HG03066 (cell line): ENCODE results near the gene PRAMEF26.
"Not testable (repeated sequence)": the region's sequence is repeated elsewhere in the genome, so short reads cannot be mapped to it uniquely, and the experiment has no call there.

Source experiments
- ATAC-seq: cut with Tn5 transposase; IDR thresholded peaks from one replicate; pipeline ENCODE4 v1.9.1; 2021; ENCODE audit warnings: low read depth; ENCODE audit not compliant: unreplicated experiment

The PRAMEF26 gene

GRCh38 chr1:13155909-13156308, at the start of gene PRAMEF26:
TSS of gene PRAMEF26 (minus strand) at chr1:13156009. CDS start at chr1:13153095, 2,914 bp downstream.
- ATAC-seq = not testable (repeated sequence)

- not testable (repeated sequence) for ATAC-seq
Observed at GRCh38 chr1:13201309-13201708, 45.5 kb upstream of the PRAMEF26 start, which contains the start of gene PRAMEF13. TSS of gene PRAMEF13 (minus strand) at chr1:13201409. CDS start at chr1:13199589, 1,820 bp downstream.

DNA sequence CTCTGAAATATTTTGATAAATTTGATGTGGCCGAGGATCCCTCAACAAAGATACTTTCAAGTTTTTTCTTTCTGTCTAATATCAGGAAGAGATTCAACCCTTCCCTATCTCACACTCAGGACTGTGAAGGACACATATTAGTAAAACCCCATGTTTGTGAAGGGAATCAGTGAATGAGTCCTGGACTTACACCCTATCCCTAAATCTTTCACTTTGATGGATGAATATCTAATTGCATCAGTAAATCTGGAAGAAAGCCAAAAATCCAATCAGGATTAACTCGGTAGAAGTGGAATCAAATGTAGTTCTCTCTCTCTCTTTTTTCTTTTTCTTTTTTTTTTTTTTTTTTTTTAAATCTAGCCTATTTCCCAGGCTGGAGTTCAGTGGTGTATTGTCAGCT, 15.7 kb upstream of the PRAMEF26 start, which contains the start of gene PRAMEF9:
Gene PRAMEF9 (plus strand): TSS at position 301 of the 400 bp plus-strand sequence. CDS start 3,433 bp downstream, outside the sequence.
- not testable (repeated sequence) for ATAC-seq

DNA sequence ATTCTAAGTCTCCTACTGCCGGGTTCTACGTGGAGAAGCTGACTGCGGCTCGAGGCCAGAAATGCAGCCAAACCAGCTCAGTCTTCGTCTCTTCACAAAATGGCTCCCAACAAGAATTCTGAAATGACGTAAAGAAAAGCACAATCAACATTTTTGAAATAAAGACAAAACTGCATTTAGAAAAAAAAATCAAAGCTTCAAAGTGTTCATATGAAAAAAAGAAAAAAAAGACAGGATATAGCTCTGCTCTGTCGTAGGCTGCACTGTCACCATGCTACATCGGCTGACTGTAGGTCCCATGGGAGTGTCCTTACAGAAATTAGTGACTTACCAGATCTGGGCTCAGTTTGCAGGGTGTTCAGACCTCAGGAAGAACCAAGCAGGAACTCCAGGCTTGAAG, 9.7 kb upstream of the PRAMEF26 start, which contains the start of gene HNRNPCL4:
Gene HNRNPCL4 (minus strand): TSS at position 101 of the 400 bp plus-strand sequence. CDS start 164 bp downstream, outside the sequence.
- not testable (repeated sequence) for ATAC-seq

GRCh38 chr1:13116754-13117153, 39.1 kb downstream of the PRAMEF26 start, which contains the start of gene HNRNPCL2:
TSS of gene HNRNPCL2 (minus strand) at chr1:13116854. CDS start at chr1:13116400, 454 bp downstream.
- ATAC-seq = not testable (repeated sequence)
